GM19239 (cell line): ENCODE results near the gene FGGY.
A peak's percentile ranks its signal among the peaks of the same experiment; 100 is the strongest.
"Not testable (repeated sequence)": the region's sequence is repeated elsewhere in the genome, so short reads cannot be mapped to it uniquely, and the experiment has no call there.

Experiments
- DNase-seq: peaks from one replicate; pipeline ENCODE4 v3.0.0; 2011; ENCODE audit warnings: low spot score; ENCODE audit not compliant: insufficient read length
- FAIRE-seq: peaks from 2 replicates; lab custom pipeline; 2011; peaks lifted over from hg19 to GRCh38; lab: Jason Lieb, UNC

FGGY gene

GRCh38 chr1:59522925-59523505, 226.1 kb downstream of the FGGY start:
- DNase-seq (no peak), FAIRE-seq (no peak)

- no peak for DNase-seq
- no peak for FAIRE-seq
Observed at GRCh38 chr1:59523745-59524450, 227.0 kb downstream of the FGGY start.

GRCh38 chr1:59526240-59526639, 229.3 kb downstream of the FGGY start:
- DNase-seq: no peak
- no peak for FAIRE-seq

- FAIRE-seq (no peak), DNase-seq (no peak)
Observed at GRCh38 chr1:59528471-59528870, 231.6 kb downstream of the FGGY start.

- no peak for DNase-seq
- FAIRE-seq: no peak
Observed at GRCh38 chr1:59528900-59529299, 232.0 kb downstream of the FGGY start.

GRCh38 chr1:59530119-59530518, 233.2 kb downstream of the FGGY start:
- FAIRE-seq: no peak

GRCh38 chr1:59532102-59532501, 235.2 kb downstream of the FGGY start:
- peak; percentile 82 for FAIRE-seq
- DNase-seq: no peak

More at GRCh38 chr1:59530119-59530518, 233.2 kb downstream of the FGGY start:
- no peak for DNase-seq

- not testable (repeated sequence) for FAIRE-seq, DNase-seq
Observed at GRCh38 chr1:59538476-59538875, 241.6 kb downstream of the FGGY start.

- FAIRE-seq: no peak
Observed at GRCh38 chr1:59539961-59540681, 243.2 kb downstream of the FGGY start.

GRCh38 chr1:59541161-59541560, 244.3 kb downstream of the FGGY start:
- DNase-seq: no peak
- no peak for FAIRE-seq

More at GRCh38 chr1:59539961-59540681, 243.2 kb downstream of the FGGY start:
- no peak for DNase-seq

GRCh38 chr1:59541891-59542290, 245.0 kb downstream of the FGGY start:
- FAIRE-seq: no peak
- DNase-seq: no peak

GRCh38 chr1:59543211-59543668, 246.3 kb downstream of the FGGY start:
- no peak for FAIRE-seq

GRCh38 chr1:59544615-59545293, 247.9 kb downstream of the FGGY start:
- DNase-seq (no peak), FAIRE-seq (peak; percentile 44)

More at GRCh38 chr1:59543211-59543668, 246.3 kb downstream of the FGGY start:
- no peak for DNase-seq

GRCh38 chr1:59545830-59546229, 248.9 kb downstream of the FGGY start:
- FAIRE-seq (no peak), DNase-seq (no peak)

- no peak for FAIRE-seq
- DNase-seq: no peak
Observed at GRCh38 chr1:59549066-59549837, 252.4 kb downstream of the FGGY start.

GRCh38 chr1:59549903-59550302, 253.0 kb downstream of the FGGY start:
- FAIRE-seq: no peak
- DNase-seq: no peak

- DNase-seq (no peak), FAIRE-seq (no peak)
Observed at GRCh38 chr1:59552007-59552406, 255.1 kb downstream of the FGGY start.

- FAIRE-seq (no peak), DNase-seq (no peak)
Observed at GRCh38 chr1:59553371-59553770, 256.5 kb downstream of the FGGY start.

GRCh38 chr1:59554011-59554663, 257.2 kb downstream of the FGGY start:
- DNase-seq (no peak), FAIRE-seq (peak; percentile 8)
